Heart right ventricle (tissue), 16 donors: Measurements from ENCODE around the gene TMEM256. TPM values are rescaled to one million over a fixed set of nuclear protein-coding genes. Genes with fewer than 3 reads are reported as not detected.

Source experiments
- ATAC-seq, 8 donors: fragments of 200-7000 bp; cut with Tn5 transposase; one replicate each; pipeline ENCODE4 v1.9.1; 2020; ENCODE audit warnings: mild to moderate bottlenecking in 8 of 8, moderate library complexity in 8 of 8, moderate number of reproducible peaks in 1 of 8
- DNase-seq, 2 donors: peaks; one replicate each; pipeline ENCODE4 v3.0.0-alpha.2; 2020
- H3K27ac ChIP-seq, 10 donors: fragments of 200-600 bp; sonication (generic) in 2 of 10; one replicate each; pipeline versions ENCODE4 v1.5.0 to v1.8.0; 2020 to 2022; ENCODE audit warnings: mild to moderate bottlenecking in 3 of 10
- H3K27me3 ChIP-seq, 7 donors: fragments of 200-600 bp; one replicate each; pipeline ENCODE4 v1.8.0; 2021 to 2022; ENCODE audit warnings: mild to moderate bottlenecking in 2 of 7
- H3K36me3 ChIP-seq, 9 donors: fragments of 200-600 bp; sonication (generic) in 1 of 9; one replicate each; pipeline versions ENCODE4 v1.5.0 to v1.8.0; 2020 to 2022; ENCODE audit warnings: mild to moderate bottlenecking in 2 of 9
- H3K4me1 ChIP-seq, 9 donors: fragments of 200-600 bp; sonication (generic) in 1 of 9; one replicate each; pipeline versions ENCODE4 v1.5.0 to v1.8.0; 2020 to 2022; ENCODE audit warnings: mild to moderate bottlenecking in 4 of 9
- H3K4me3 ChIP-seq, 10 donors: fragments of 200-600 bp; sonication (generic) in 2 of 10; one replicate each; pipeline versions ENCODE4 v1.5.0 to v1.8.0; 2020 to 2022; ENCODE audit warnings: mild to moderate bottlenecking in 7 of 10, moderate library complexity in 2 of 10
- H3K9me3 ChIP-seq, 11 donors: fragments of 200-600 bp in 10 of 11; sonication (generic) in 2 of 11; one replicate each; pipeline versions ENCODE4 v1.5.0 to v1.8.0; 2013 to 2022; ENCODE audit warnings: mild to moderate bottlenecking in 2 of 11, control low read depth in 1 of 11, moderate library complexity in 1 of 11
- WGBS, 2 donors: extraction: QIAGEN DNeasy Blood & Tissue Kit; methylation state at CpG; one replicate each; pipeline ENCODE4 v1.1.7; 2013; ENCODE audit warnings: inconsistent platforms in 1 of 2; 5-methylcytosine and 5-hydroxymethylcytosine counted together
- intact Hi-C, 10 donors: fragments of 100-400 bp; cut with DNase I; formaldehyde crosslinking; loops; one replicate each; pipeline versions ENCODE4 v1.11.1 to v1.14.2; 2022
- polyA plus RNA-seq, 2 donors: library from polyadenylated mRNA; stranded (reverse); fragments of 200-250 nt; gene quantifications; one replicate each; pipeline ENCODE4 v1.2.3, GENCODE V29; 2013
- total RNA-seq, 10 donors: library from RNA; stranded (reverse); fragmentation: NEBNext Ultra II Directional in 3 of 10; extraction: Animal tissue kit (Norgen Biotek cat#: 25700) in 3 of 10; gene quantifications; one replicate each; pipeline versions ENCODE4 v1.2.1 to v1.2.4, GENCODE V29; 2021 to 2023
- TF ChIP-seq, protein P1 (sequence below), 9 donors: fragments of 200-600 bp; sonication (generic) in 2 of 9; IDR thresholded peaks; one replicate each; pipeline versions ENCODE4 v1.5.0 to v1.8.0; 2021 to 2022; ENCODE audit warnings: antibody characterized with exemption in 9 of 9, mild to moderate bottlenecking in 5 of 9, moderate library complexity in 1 of 9
- donor health status: Arrhythmogenic right ventricular cardiomyopathy.
- donor health status: ischemic (EF 13 %, LVEDD 7.1; RV severe dilation, severe dysfunction).
- donor health status: healthy with polysubstance abuse.
- donor health status: DM: no; HTN: yes; CAD: no.
- donor health status: DM: no; HTN: no; CAD: no.
- donor health status: ischemic (EF 25% LVEDD 6.9; RV normal size, moderate dysfunction).
- donor health status: ischemic (EF 25% LVEDD 5.7; RV mildly dilated, moderate dysfunction).
- donor health status: healthy.
- donor health status: DM: yes; HTN: yes; CAD: no.
- donor health status: Ischemic cardiomyopathy.
- donor health status: ischemic (EF 35%, LVEDD 5.7; RV mildly dilated, moderate dysfunction).
- donor health status: nonischemic (EF 11% LVEDD 7.7; RV severe dilation, severe dysfunction).
- donor health status: DM: yes; HTN: yes; CAD: no.
- donor health status: PGD.
- donor health status: ischemic (EF 29% LVEDD 5.4; RV normal size, mild dysfunction).
- donor health status: nonischemic (EF 23%, LVEDD 6.1; RV moderate dilation, normal function).

The TMEM256 gene
- total and polyA plus RNA-seq, 12 donors: 61.8 to 169 (median 75.5) TPM

GRCh38 chr17:7417056-7417655, 13.3 kb upstream of the TMEM256 start:
- Histone ChIP-seq H3K36me3 (peaks cover 0 to 10% (median 0%) of the 10 kb centered on the region in 9 donors), H3K4me3 (no peak overlapping the region), H3K9me3 (no peaks in the 10 kb centered on the region), H3K27ac (no peak overlapping the region), H3K4me1 (no peaks in the 10 kb centered on the region), H3K27me3 (no peaks in the 10 kb centered on the region)
- WGBS, 2 donors: 95 to 96% methylated on average over 49 to 54 of the region's 54 CpGs
- intact Hi-C loops: no loop called here
- DNase-seq (no peak), ATAC-seq (no peak)
- TF ChIP-seq, protein P1, sequence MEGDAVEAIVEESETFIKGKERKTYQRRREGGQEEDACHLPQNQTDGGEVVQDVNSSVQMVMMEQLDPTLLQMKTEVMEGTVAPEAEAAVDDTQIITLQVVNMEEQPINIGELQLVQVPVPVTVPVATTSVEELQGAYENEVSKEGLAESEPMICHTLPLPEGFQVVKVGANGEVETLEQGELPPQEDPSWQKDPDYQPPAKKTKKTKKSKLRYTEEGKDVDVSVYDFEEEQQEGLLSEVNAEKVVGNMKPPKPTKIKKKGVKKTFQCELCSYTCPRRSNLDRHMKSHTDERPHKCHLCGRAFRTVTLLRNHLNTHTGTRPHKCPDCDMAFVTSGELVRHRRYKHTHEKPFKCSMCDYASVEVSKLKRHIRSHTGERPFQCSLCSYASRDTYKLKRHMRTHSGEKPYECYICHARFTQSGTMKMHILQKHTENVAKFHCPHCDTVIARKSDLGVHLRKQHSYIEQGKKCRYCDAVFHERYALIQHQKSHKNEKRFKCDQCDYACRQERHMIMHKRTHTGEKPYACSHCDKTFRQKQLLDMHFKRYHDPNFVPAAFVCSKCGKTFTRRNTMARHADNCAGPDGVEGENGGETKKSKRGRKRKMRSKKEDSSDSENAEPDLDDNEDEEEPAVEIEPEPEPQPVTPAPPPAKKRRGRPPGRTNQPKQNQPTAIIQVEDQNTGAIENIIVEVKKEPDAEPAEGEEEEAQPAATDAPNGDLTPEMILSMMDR (IDR thresholded peaks at IDR 0.05): no peak

- TF ChIP-seq, protein P1 (IDR thresholded peaks at IDR 0.05): no peak
- ATAC-seq (no peak), DNase-seq (no peak)
- intact Hi-C loops: no loop called here
- Histone ChIP-seq H3K36me3 (peaks cover 0 to 10% (median 0%) of the 10 kb centered on the region in 9 donors), H3K4me3 (no peak overlapping the region), H3K4me1 (no peaks in the 10 kb centered on the region), H3K27ac (no peak overlapping the region), H3K27me3 (no peaks in the 10 kb centered on the region), H3K9me3 (no peaks in the 10 kb centered on the region)
- 79 to 86% methylated on average over 6 of the region's 6 CpGs for WGBS, 2 donors
Measured at GRCh38 chr17:7416323-7416722, 12.4 kb upstream of the TMEM256 start.

GRCh38 chr17:7415784-7416183, 11.9 kb upstream of the TMEM256 start:
- H3K36me3 ChIP-seq: peaks cover 0 to 10% (median 0%) of the 10 kb centered on the region in 9 donors
- H3K27ac ChIP-seq: no peak overlapping the region
- no peak overlapping the region for H3K4me3 ChIP-seq
- H3K4me1 ChIP-seq: no peaks in the 10 kb centered on the region
- WGBS, 2 donors: 89 to 94% methylated on average over 23 of the region's 23 CpGs
- no peaks in the 10 kb centered on the region for H3K9me3 ChIP-seq
- DNase-seq: no peak
- TF ChIP-seq, protein P1 (IDR thresholded peaks at IDR 0.05): no peak
- H3K27me3 ChIP-seq: no peaks in the 10 kb centered on the region
- ATAC-seq: no peak
- intact Hi-C loops: no loop called here

DNA sequence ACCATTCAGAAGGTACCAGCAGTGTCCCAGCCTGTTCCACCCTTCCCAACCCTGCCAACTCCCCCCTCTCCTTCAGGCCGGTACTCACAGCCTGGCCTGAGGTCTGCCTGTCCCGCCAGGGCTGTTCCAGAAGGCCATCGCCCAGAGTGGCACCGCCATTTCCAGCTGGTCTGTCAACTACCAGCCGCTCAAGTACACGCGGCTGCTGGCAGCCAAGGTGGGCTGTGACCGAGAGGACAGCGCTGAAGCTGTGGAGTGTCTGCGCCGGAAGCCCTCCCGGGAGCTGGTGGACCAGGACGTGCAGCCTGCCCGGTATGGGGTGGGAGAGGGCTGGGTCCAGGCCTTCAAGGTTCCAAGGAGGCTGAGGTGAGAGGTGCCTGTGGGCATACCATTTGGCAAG, 10.9 kb upstream of the TMEM256 start:
- H3K36me3 ChIP-seq: peaks cover 0 to 10% (median 0%) of the 10 kb centered on the region in 9 donors
- H3K4me1 ChIP-seq: no peaks in the 10 kb centered on the region
- H3K4me3 ChIP-seq: no peak overlapping the region
- intact Hi-C loops: no loop called here
- WGBS, 2 donors: 85 to 89% methylated on average over 14 of the region's 14 CpGs
- no peaks in the 10 kb centered on the region for H3K9me3 ChIP-seq
- no peaks in the 10 kb centered on the region for H3K27me3 ChIP-seq
- DNase-seq (no peak), ATAC-seq (no peak)
- TF ChIP-seq, protein P1 (IDR thresholded peaks at IDR 0.05): no peak
- H3K27ac ChIP-seq: no peak overlapping the region
